ENCODE results near the gene ZNF311.

ZNF311 gene

GRCh38 chr6:29005183-29005885, at the start of gene ZNF311:
Gene ZNF311 (minus strand): TSS chr6:29005315. CDS start chr6:29003954, 1,361 bp downstream.
- no peak for DNase-seq (ENCODE audit: low read depth)
- no peak within 1 kb of the TSS for H3K4me3 ChIP-seq (ENCODE audit: low read depth, low read length)
- no peak for TF ChIP-seq CTCF (IDR thresholded peaks at IDR 0.05; ENCODE audit: control insufficient read depth, extremely low read depth, insufficient read depth)

GRCh38 chr6:29051680-29052079, 46.6 kb upstream of the ZNF311 start:
- TF ChIP-seq CTCF (IDR thresholded peaks at IDR 0.05; ENCODE audit: control insufficient read depth, extremely low read depth, insufficient read depth) = no peak
- no peak for DNase-seq (ENCODE audit: low read depth)
- no peak overlapping the region for H3K4me3 ChIP-seq (ENCODE audit: low read depth, low read length)

GRCh38 chr6:29045075-29045474, 40.0 kb upstream of the ZNF311 start, which contains the start of gene OR2W1:
Gene OR2W1 (minus strand): TSS chr6:29045175. CDS start chr6:29045175, 0 bp downstream.
- DNase-seq (ENCODE audit: low read depth) = no peak
- TF ChIP-seq CTCF (IDR thresholded peaks at IDR 0.05; ENCODE audit: control insufficient read depth, extremely low read depth, insufficient read depth) = no peak
- no peak within 1 kb of the TSS for H3K4me3 ChIP-seq (ENCODE audit: low read depth, low read length)

GRCh38 chr6:29035951-29036350, 30.8 kb upstream of the ZNF311 start:
- TF ChIP-seq CTCF (IDR thresholded peaks at IDR 0.05; ENCODE audit: control insufficient read depth, extremely low read depth, insufficient read depth) = no peak
- no peak for DNase-seq (ENCODE audit: low read depth)
- no peak overlapping the region for H3K4me3 ChIP-seq (ENCODE audit: low read depth, low read length)

GRCh38 chr6:29028821-29029220, 23.7 kb upstream of the ZNF311 start:
- no peak overlapping the region for H3K4me3 ChIP-seq (ENCODE audit: low read depth, low read length)
- TF ChIP-seq CTCF (IDR thresholded peaks at IDR 0.05; ENCODE audit: control insufficient read depth, extremely low read depth, insufficient read depth) = no peak
- no peak for DNase-seq (ENCODE audit: low read depth)

- H3K4me3 ChIP-seq (ENCODE audit: low read depth, low read length) = no peak overlapping the region
- DNase-seq (ENCODE audit: low read depth) = no peak
- TF ChIP-seq CTCF (IDR thresholded peaks at IDR 0.05; ENCODE audit: control insufficient read depth, extremely low read depth, insufficient read depth) = no peak
These were observed 20.9 kb upstream of the ZNF311 start for GRCh38 chr6:29025927-29026585.
